HepG2 (cell line): ENCODE results near the gene TM9SF4. TPM values are rescaled to one million over a fixed set of nuclear protein-coding genes. Genes with fewer than 3 reads are reported as not detected.

Experiments used
- XRCC5 ChIP-seq: fragments of 200-400 bp; formaldehyde crosslinking; optimal IDR thresholded peaks from 2 replicates; pipeline ENCODE3; 2017; ENCODE audit warnings: mild to moderate bottlenecking, low read length
- polyA plus RNA-seq, 8 experiments: library from polyadenylated mRNA; depleted of rRNA in 3 of 8; stranded (reverse) in 7 of 8; unstranded in 1 of 8; fragments of >200 nt; fragmentation: Illumina TruSeq in 4 of 8; extraction: Trizol in 4 of 8; gene quantifications; 2 replicates each; pipeline versions ENCODE4 v1.2.1 to v1.2.3, GENCODE V29; 2011 to 2016; ENCODE audit warnings: low read depth in 4 of 8, missing spikeins in 1 of 8, mixed read lengths in 1 of 8; ENCODE audit not compliant: insufficient read depth in 1 of 8
- total RNA-seq, 5 experiments: library from RNA; depleted of rRNA; stranded (reverse); fragments of >200 nt; fragmentation: Illumina TruSeq; extraction: Trizol; gene quantifications; 2 replicates each; pipeline ENCODE4 v1.2.3, GENCODE V29; 2016; ENCODE audit warnings: low read depth in 1 of 5
- TF ChIP-seq, protein P1 (sequence below): sonication (generic); formaldehyde crosslinking; IDR thresholded peaks from 2 replicates; pipeline ENCODE4 v1.9.0; 2021; ENCODE audit warnings: missing genetic modification reagents, borderline replicate concordance
- TF ChIP-seq, protein P2 (sequence below): sonication (generic); formaldehyde crosslinking; IDR thresholded peaks from 2 replicates; pipeline ENCODE4 v1.9.0; 2021; ENCODE audit warnings: mild to moderate bottlenecking, missing genetic modification reagents

TM9SF4 gene
- total and polyA plus RNA-seq, 2 of the 13 experiments (the other 11 are each of a cell fraction or from before 2014, with no cell fraction given), result 53.5 to 171 TPM

DNA sequence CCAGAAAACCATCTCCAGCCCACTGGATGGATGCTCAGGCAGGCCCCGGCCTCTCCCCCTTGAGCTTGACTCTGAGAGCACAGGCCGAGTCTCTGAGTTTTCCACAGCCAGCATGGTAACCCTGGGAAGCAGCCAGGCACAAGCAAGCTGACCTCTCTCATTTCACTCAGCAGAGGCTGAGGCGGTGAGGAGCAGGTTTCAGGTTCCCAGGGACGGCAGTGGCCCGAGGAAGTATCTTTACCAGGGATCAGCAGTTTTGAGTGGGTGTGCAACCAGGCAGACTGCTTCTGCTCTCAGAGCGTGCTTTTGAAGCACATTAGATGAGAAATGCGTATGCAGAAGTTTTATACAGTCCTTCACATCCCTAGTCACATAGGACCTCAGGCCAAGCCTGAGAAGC lies 44.8 kb upstream of the TM9SF4 start (continued):
- TF ChIP-seq, protein P1, sequence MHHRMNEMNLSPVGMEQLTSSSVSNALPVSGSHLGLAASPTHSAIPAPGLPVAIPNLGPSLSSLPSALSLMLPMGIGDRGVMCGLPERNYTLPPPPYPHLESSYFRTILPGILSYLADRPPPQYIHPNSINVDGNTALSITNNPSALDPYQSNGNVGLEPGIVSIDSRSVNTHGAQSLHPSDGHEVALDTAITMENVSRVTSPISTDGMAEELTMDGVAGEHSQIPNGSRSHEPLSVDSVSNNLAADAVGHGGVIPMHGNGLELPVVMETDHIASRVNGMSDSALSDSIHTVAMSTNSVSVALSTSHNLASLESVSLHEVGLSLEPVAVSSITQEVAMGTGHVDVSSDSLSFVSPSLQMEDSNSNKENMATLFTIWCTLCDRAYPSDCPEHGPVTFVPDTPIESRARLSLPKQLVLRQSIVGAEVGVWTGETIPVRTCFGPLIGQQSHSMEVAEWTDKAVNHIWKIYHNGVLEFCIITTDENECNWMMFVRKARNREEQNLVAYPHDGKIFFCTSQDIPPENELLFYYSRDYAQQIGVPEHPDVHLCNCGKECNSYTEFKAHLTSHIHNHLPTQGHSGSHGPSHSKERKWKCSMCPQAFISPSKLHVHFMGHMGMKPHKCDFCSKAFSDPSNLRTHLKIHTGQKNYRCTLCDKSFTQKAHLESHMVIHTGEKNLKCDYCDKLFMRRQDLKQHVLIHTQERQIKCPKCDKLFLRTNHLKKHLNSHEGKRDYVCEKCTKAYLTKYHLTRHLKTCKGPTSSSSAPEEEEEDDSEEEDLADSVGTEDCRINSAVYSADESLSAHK (CRISPR knock-in tag), result no peak
- TF ChIP-seq, protein P2, sequence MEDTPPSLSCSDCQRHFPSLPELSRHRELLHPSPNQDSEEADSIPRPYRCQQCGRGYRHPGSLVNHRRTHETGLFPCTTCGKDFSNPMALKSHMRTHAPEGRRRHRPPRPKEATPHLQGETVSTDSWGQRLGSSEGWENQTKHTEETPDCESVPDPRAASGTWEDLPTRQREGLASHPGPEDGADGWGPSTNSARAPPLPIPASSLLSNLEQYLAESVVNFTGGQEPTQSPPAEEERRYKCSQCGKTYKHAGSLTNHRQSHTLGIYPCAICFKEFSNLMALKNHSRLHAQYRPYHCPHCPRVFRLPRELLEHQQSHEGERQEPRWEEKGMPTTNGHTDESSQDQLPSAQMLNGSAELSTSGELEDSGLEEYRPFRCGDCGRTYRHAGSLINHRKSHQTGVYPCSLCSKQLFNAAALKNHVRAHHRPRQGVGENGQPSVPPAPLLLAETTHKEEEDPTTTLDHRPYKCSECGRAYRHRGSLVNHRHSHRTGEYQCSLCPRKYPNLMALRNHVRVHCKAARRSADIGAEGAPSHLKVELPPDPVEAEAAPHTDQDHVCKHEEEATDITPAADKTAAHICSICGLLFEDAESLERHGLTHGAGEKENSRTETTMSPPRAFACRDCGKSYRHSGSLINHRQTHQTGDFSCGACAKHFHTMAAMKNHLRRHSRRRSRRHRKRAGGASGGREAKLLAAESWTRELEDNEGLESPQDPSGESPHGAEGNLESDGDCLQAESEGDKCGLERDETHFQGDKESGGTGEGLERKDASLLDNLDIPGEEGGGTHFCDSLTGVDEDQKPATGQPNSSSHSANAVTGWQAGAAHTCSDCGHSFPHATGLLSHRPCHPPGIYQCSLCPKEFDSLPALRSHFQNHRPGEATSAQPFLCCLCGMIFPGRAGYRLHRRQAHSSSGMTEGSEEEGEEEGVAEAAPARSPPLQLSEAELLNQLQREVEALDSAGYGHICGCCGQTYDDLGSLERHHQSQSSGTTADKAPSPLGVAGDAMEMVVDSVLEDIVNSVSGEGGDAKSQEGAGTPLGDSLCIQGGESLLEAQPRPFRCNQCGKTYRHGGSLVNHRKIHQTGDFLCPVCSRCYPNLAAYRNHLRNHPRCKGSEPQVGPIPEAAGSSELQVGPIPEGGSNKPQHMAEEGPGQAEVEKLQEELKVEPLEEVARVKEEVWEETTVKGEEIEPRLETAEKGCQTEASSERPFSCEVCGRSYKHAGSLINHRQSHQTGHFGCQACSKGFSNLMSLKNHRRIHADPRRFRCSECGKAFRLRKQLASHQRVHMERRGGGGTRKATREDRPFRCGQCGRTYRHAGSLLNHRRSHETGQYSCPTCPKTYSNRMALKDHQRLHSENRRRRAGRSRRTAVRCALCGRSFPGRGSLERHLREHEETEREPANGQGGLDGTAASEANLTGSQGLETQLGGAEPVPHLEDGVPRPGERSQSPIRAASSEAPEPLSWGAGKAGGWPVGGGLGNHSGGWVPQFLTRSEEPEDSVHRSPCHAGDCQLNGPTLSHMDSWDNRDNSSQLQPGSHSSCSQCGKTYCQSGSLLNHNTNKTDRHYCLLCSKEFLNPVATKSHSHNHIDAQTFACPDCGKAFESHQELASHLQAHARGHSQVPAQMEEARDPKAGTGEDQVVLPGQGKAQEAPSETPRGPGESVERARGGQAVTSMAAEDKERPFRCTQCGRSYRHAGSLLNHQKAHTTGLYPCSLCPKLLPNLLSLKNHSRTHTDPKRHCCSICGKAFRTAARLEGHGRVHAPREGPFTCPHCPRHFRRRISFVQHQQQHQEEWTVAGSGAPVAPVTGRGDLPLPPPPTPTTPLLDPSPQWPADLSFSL (CRISPR knock-in tag), result no peak
- no peak for TF ChIP-seq XRCC5
